IPS DF 6.9 (cell line): ENCODE results near the gene HIRA.

Experiments used
- DNase-seq: peaks from one replicate; pipeline ENCODE4 v3.0.0-alpha.2; 2013; ENCODE audit warnings: low read depth, low spot score
- H3K27ac ChIP-seq: one replicate; pipeline ENCODE4 v1.5.1; 2013; ENCODE audit warnings: low read length, control low read depth
- H3K27me3 ChIP-seq: 2 replicates; pipeline ENCODE4 v1.6.1; 2013; ENCODE audit warnings: mild to moderate bottlenecking, low read length; ENCODE audit not compliant: control insufficient read depth, insufficient read depth
- H3K36me3 ChIP-seq: 2 replicates; pipeline ENCODE4 v1.6.1; 2013; ENCODE audit warnings: low read length; ENCODE audit not compliant: control insufficient read depth, insufficient read depth
- H3K4me1 ChIP-seq: 2 replicates; pipeline ENCODE4 v1.6.1; 2013; ENCODE audit warnings: low read length; ENCODE audit not compliant: control insufficient read depth, insufficient read depth
- H3K4me3 ChIP-seq: 2 replicates; pipeline ENCODE4 v1.5.1; 2013; ENCODE audit warnings: mild to moderate bottlenecking, low read length
- H3K9me3 ChIP-seq: 2 replicates; pipeline ENCODE4 v1.6.1; 2013; ENCODE audit warnings: low read length, inconsistent platforms; ENCODE audit not compliant: control insufficient read depth, insufficient read depth
- WGBS: extraction: QIAGEN DNeasy Blood & Tissue Kit; methylation state at CpG from one replicate; pipeline ENCODE4 v1.1.7; 2013; ENCODE audit warnings: mixed read lengths, missing lambda C conversion rate; ENCODE audit not compliant: insufficient read length, insufficient coverage; 5-methylcytosine and 5-hydroxymethylcytosine counted together

HIRA gene

DNA sequence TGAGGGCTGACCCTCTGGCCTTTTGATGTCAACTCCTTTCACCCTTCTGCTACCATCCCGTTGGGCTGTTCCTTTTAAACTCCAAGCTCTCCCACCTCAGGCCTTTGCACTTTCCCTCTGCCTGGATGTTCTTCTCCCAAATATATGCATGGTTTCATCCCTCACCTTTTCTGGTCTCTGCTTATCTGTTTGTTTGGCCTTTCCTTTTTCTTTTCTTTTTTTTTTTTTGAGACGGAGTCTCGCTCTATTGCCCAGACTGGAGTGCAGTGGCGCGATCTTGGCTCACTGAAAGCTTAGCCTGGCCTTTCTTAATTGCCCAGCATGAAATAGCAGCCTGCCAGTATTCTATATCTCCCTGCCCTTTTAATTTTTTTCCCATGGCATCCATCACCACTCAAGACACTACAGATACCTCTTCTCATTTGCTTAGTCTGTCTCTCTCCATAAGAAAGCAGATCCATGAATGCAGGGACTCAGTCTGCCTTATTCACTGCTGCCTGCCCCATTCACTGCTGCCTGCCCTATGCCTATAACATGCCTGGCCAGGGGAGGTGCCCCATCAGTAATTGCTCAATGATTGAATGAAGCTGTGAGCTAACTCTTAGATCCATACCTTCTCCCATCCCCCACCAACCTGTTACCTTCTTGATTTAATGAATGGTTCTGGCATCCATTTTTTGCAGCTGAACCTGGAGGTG is 81.6 kb downstream of the HIRA start:
- no peak for DNase-seq
- WGBS: no CpG with 5 or more reads among the region's 5 CpGs
- no peaks in the 10 kb centered on the region for H3K9me3 ChIP-seq
- no peaks in the 10 kb centered on the region; the same call in 1 of the 2 replicates for H3K4me1 ChIP-seq
- no peak overlapping the region for H3K27ac ChIP-seq
- H3K27me3 ChIP-seq: no peaks in the 10 kb centered on the region
- H3K4me3 ChIP-seq: no peak overlapping the region
- peaks cover 25% of the 10 kb centered on the region for H3K36me3 ChIP-seq

DNA sequence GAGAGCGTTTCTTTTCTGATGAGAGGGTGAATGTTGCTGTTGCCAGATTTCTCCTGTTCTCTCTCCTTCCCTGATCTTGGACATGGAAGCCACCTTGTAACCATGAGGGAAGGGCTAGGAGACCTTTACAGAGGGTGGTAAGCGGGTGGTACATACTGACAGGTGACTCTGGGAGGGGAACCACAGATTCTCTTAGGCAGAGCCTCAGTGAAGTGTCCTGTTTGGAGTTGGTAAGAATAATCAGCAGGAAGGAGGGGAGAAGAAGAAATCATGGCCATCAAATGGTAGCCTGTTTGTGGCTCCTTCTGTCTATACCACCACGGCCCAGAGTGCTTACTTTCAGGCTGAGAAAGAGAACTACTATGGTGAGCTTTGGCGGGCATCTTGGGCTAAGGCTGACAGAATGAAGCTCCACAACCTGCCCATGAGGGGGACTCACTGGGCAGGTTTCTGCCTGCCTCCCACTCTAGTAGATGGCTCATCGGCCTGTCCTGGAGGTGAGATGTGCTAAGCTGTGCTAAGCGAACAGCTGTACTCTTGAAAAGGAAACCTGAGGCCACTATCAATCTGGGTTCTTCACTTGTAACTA is 84.8 kb downstream of the HIRA start:
- Histone ChIP-seq H3K27me3 (no peaks in the 10 kb centered on the region), H3K27ac (no peak overlapping the region), H3K4me3 (no peak overlapping the region), H3K9me3 (no peaks in the 10 kb centered on the region), H3K36me3 (peaks cover 15% of the 10 kb centered on the region), H3K4me1 (no peaks in the 10 kb centered on the region; the same call in 1 of the 2 replicates)
- WGBS: no CpG with 5 or more reads among the region's 6 CpGs
- no peak for DNase-seq

DNA sequence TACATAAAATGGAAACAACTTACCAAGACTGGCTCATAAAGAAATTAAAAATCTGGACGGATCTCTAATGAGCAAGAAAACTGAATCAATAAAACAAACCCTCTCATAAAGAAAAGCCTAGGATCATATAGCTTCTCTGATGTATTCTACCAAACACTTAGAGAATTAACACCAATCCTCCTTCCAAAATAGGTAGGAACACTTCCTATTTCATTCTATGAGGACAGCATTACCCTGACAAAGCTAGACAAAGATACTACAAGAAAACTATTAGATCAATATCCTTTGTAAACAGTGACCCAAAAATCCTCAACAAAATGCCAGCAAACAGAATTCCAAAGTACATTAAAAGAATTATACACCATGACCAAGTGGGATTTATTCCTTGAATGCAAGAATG is 87.1 kb downstream of the HIRA start:
- no peaks in the 10 kb centered on the region for H3K27me3 ChIP-seq
- WGBS: no CpG with 5 or more reads among the region's 1 CpG
- no peak for DNase-seq
- no peak overlapping the region for H3K27ac ChIP-seq
- no peaks in the 10 kb centered on the region; the same call in 1 of the 2 replicates for H3K4me1 ChIP-seq
- H3K36me3 ChIP-seq: peaks cover 3% of the 10 kb centered on the region
- no peaks in the 10 kb centered on the region for H3K9me3 ChIP-seq
- H3K4me3 ChIP-seq: no peak overlapping the region

DNA sequence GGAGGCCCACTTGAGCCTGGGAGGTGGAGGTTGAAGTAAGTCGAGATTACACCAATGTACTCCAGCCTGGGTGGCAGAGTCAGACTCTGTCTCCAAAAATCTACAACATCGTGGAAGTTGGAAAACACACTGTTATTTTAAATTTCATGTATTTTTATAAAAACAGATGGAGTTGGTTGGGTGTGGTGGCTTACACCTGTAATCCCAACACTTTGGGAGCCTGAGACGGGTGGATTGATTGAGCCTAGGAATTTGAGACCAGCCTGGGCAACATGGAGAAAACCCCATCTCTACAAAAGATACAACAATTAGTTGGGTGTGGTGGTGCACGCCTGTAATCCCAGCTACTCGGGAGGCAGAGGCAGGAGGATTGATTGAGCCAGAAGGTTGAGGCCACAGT is 88.1 kb downstream of the HIRA start:
- no peak overlapping the region for H3K27ac ChIP-seq
- H3K4me1 ChIP-seq: no peaks in the 10 kb centered on the region; the same call in 1 of the 2 replicates
- H3K36me3 ChIP-seq: peaks cover 3% of the 10 kb centered on the region
- H3K9me3 ChIP-seq: no peaks in the 10 kb centered on the region
- no peak overlapping the region for H3K4me3 ChIP-seq
- WGBS: no CpG with 5 or more reads among the region's 5 CpGs
- H3K27me3 ChIP-seq: no peaks in the 10 kb centered on the region
- no peak for DNase-seq

DNA sequence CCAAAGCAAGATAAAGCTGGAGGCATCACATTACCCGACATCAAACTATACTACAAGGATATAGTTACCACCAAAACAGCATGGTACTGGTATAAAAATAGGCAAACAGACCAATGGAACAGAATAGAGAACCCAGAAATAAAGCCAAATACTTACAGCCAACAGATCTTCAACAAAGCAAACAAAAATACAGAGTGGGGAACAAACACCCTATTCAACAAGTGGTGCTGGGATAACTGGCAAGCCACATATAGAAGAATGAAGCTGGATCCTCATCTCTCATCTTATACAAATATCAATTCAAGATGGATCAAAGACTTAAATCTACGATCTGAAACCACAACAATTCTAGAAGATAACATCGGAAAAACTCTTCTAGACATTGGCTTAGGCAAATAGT is 90.0 kb downstream of the HIRA start:
- no peak overlapping the region for H3K27ac ChIP-seq
- H3K4me1 ChIP-seq: no peaks in the 10 kb centered on the region; the same call in 1 of the 2 replicates
- H3K36me3 ChIP-seq: peaks cover 3% of the 10 kb centered on the region
- no peak overlapping the region for H3K4me3 ChIP-seq
- H3K9me3 ChIP-seq: no peaks in the 10 kb centered on the region
- WGBS: no CpG with 5 or more reads among the region's 3 CpGs
- no peak for DNase-seq
- no peaks in the 10 kb centered on the region for H3K27me3 ChIP-seq

DNA sequence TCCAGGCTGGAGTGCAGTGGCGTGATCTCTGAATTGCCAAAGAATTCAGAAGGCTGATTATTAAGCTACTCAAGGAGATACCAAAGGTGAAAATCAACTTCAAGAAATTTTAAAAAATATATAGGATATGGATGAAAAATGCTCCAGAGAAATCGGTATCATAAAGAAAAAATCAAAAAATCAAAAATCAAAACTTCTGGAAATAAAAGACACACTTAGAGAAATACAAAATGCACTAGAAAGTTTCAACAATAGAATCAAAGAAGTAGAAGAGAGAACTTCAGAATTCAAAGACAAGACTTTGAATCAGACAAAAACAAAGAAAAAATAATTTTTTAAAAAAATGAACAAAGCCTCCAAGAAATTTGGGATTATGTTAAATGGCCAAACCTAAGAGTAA is 94.4 kb downstream of the HIRA start:
- Histone ChIP-seq H3K27ac (no peak overlapping the region), H3K4me1 (no peaks in the 10 kb centered on the region), H3K9me3 (no peaks in the 10 kb centered on the region), H3K36me3 (no peaks in the 10 kb centered on the region), H3K27me3 (no peaks in the 10 kb centered on the region), H3K4me3 (no peak overlapping the region)
- no CpG with 5 or more reads among the region's 2 CpGs for WGBS
- no peak for DNase-seq

DNA sequence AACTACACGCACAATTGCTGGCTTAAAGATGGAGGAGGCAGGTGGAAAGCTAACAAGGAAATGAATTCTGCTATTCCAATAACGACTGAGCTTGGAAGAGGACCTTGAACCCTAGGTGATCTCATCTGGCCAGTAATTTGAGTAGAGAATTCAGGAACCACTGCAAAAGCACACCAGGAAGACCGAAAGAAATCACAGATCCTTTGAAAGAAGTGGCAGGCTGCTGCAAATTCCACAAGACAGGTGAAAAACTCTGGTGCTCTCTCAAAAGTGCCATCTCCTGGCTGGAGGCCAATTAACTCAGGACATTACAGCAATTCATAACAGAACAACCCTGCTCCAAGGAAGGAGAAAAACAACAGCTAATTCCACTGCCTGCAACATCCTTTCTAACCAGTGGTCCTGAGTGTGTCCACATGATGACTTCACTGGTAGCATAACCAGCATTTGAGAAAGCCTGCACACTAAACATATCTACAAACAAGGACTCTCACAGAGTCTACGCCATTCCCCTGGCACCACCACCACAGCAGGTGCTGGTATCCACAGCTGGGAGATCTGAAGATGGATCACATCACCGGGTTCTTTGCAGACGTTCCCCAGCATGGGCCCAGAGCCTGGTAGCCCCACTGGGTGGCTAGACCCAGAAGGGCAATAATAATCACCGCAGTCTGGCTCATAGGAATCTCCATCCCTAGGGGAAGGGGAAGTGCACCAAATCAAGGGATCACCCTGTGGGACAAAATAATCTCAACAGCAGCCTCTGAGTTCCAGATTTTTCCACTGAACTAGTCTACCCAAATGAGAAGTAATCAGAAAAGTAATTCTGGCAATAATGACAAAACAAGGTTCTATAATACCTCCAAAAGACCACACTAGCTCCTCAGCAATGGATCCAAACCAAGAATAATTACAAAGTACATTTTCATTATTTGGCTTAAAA is 95.1 kb downstream of the HIRA start:
- Histone ChIP-seq H3K4me1 (no peaks in the 10 kb centered on the region), H3K36me3 (peaks cover under 1% of the 10 kb centered on the region)
- no CpG with 5 or more reads among the region's 7 CpGs for WGBS

DNA sequence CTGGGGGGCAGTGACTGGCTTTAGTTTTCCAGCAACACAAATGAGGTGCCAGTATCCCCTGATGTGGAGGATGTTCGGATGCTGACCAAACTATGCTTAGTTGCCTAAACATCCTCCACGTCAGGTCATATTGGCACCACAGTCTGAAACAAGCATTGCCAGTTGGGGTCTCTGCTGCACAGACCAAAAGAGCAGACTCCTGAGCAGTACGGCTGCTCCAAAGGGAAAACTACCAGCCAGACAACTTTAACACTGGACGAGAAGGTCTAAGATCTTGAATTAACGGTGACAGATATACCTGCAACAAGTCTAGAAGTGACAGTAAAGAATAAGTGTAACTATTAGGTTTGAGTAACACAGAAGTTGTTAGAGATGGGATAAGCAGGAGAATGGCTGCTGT is 99.6 kb downstream of the HIRA start:
- H3K36me3 ChIP-seq: peaks cover 12% of the 10 kb centered on the region
- H3K9me3 ChIP-seq: no peaks in the 10 kb centered on the region
- WGBS: no CpG with 5 or more reads among the region's 5 CpGs

More for the DNA sequence above, 95.1 kb downstream of the HIRA start:
- no peak for DNase-seq
- H3K9me3 ChIP-seq: no peaks in the 10 kb centered on the region
- H3K27ac ChIP-seq: no peak overlapping the region
- H3K27me3 ChIP-seq: no peaks in the 10 kb centered on the region
- no peak overlapping the region for H3K4me3 ChIP-seq

DNA sequence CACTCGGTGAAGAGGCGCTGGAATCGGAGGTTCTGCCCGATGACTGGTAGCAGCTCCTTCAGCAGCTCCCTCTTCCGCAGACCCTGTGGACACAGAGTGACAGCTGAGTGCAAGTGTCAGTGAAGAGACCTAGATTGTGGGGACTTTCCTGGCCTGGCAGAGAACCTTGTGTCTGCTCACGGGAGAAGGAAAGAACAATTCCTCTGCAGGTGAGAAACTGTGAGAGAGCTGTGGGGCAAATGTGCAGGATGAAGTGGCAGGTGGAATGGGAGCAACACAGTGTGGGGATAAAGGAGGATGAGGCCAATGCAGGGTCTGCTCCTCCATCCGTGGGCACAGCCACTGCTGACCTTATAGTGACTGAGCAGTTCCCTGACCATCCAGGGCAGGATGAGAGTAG is 100.1 kb downstream of the HIRA start:
- H3K9me3 ChIP-seq: no peaks in the 10 kb centered on the region

More for the DNA sequence above, 99.6 kb downstream of the HIRA start:
- no peaks in the 10 kb centered on the region for H3K27me3 ChIP-seq
- H3K4me3 ChIP-seq: no peak overlapping the region
- no peaks in the 10 kb centered on the region for H3K4me1 ChIP-seq
- H3K27ac ChIP-seq: no peak overlapping the region
- DNase-seq: no peak

DNA sequence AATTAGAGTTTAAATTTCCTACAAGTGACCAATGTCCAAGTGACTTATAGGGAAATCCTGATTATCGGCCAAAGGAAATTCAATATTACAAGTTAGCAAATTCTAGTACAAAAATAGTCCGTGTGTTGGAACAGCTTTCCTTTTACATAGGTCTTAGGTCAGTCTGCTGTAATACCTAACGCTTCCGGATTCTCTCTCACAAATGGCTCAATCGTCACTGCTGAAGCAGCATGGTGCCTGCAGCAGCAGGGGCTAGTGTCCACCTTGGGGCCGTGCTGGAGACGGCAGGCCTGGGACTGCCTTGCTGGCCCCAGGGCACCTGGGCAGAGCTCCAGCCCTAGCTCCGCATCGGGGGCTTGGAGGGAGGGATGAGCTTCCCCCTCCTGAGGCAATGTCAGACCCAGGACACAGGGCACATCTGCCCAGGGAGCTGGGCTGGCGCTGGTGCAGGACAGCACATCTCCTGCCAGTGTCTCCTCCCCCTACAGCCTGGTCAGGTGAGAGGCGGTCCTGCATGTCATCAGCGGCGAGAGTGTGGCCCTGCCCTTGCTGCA is 100.6 kb downstream of the HIRA start:
- Histone ChIP-seq H3K36me3 (peaks cover 12% of the 10 kb centered on the region), H3K9me3 (no peaks in the 10 kb centered on the region), H3K4me3 (no peak overlapping the region), H3K4me1 (no peaks in the 10 kb centered on the region), H3K27me3 (no peaks in the 10 kb centered on the region), H3K27ac (no peak overlapping the region)
- WGBS: no CpG with 5 or more reads among the region's 13 CpGs
- DNase-seq: no peak

More for the DNA sequence above, 100.1 kb downstream of the HIRA start:
- H3K4me1 ChIP-seq: no peaks in the 10 kb centered on the region
- no peak overlapping the region for H3K27ac ChIP-seq
- peaks cover 12% of the 10 kb centered on the region for H3K36me3 ChIP-seq
- DNase-seq: no peak
- no peaks in the 10 kb centered on the region for H3K27me3 ChIP-seq
- no peak overlapping the region for H3K4me3 ChIP-seq
- WGBS: no CpG with 5 or more reads among the region's 7 CpGs
